Measurements from ENCODE around the gene CAPN12.

CAPN12 gene

DNA sequence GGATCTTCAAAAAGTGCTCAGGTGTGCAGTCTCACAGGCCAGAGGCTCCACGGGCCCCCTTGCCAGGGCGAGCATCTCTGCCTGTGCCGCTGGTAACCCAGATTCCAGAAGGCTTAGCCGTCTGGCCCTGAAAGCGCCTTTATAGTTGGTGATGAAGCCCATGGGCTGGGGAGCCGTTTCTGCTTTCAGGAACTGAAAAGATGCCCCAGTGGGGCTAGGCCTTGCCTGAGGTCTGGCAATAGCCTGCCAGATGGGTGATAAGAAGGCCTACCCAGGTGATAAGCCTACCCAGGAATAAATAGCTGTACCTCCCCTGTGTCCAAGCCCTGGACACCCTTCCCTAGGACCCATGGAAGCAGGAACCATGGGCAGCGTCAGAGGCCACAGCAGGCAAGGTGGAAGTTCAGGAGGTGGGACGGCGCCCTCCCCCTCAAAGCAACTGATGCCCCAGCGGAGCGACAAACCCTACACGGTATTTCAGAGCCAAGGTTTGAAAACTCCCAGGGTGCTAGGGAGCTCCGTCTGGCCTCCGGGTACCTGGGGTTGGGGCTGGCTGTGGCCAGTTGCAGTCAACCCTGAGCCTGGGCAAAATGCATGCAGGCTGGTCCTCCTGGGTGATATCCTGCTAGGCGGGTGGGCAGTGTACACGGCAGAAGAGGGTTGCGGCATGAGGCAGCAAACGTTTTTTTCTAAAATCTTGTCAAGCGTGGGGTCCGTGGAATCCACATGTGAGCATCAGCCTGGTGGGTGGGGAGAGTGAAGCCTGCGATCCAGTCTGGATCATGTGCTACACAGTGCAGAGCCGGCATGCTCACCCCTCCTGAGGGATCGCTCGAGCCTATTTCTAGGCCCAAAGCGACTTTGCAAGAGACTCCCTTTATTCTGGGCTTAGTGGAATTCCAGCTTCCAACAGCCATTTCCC is 51.6 kb downstream of the CAPN12 start:
- no peak for FAIRE-seq

GRCh38 chr19:38691938-38692457 is 52.3 kb downstream of the CAPN12 start:
- FAIRE-seq, result no peak

- no peak for FAIRE-seq
Observed at GRCh38 chr19:38690832-38691231, 53.4 kb downstream of the CAPN12 start.

DNA sequence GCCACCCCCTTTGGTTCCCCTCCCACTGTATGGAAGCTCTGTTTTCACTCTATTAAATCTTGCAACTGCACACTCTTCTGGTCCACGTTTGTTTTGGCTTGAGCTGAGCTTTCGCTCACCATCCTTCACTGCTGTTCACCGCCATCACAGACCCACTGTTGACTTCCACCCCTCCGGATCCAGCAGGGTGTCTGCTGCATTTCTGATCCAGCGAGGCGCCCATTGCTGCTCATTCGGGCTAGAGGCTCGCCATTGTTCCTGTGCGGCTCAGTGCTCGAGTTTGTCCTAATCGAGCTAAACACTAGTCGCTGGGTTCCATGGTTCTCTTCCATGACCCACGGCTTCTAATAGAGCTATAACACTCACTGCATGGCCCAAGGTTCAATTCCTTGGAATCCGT is 54.1 kb downstream of the CAPN12 start:
- no peak for FAIRE-seq

DNA sequence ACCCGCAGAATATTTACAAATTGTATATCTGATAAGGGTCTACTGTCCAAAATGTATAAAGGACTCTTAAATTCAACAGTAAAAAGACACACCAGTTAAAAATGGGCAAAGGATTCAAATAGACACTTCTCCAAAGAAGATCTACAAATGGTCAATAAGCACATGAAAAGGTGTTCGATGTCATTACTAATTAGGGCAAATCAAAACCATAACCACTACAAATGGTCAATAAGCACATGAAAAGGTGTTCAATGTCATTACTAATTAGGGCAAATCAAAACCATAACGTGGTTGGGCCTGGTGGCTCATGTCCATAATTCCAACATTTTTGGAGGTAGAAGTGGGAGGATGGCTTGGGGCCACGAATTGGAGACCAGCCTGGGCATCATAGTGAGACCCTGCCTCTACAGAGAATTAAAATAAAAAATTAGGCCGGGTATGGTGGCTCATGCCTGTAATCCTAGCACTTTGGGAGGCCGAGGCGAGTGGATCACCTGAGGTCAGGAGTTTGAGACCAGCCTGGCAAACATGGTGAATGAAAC is 56.4 kb downstream of the CAPN12 start:
- no peak for FAIRE-seq

DNA sequence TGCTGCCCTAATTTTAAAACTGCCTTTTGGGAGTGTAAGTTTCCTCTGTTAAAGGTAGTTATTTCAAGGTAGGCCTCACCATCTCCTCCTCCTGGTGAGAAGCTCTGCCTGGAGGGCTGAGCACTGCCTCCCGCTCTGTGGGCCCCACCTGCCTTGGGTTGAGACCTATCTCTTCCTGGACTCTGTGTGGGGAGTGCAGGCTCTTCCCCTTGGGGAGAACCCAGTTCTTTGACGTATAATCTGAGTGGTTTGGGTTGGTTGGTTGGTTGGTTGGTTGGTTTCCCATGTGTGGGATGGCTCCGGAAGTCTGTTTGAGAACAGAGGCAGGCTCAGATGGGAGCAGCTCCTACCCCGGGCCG is 57.8 kb downstream of the CAPN12 start:
- no peak for FAIRE-seq

DNA sequence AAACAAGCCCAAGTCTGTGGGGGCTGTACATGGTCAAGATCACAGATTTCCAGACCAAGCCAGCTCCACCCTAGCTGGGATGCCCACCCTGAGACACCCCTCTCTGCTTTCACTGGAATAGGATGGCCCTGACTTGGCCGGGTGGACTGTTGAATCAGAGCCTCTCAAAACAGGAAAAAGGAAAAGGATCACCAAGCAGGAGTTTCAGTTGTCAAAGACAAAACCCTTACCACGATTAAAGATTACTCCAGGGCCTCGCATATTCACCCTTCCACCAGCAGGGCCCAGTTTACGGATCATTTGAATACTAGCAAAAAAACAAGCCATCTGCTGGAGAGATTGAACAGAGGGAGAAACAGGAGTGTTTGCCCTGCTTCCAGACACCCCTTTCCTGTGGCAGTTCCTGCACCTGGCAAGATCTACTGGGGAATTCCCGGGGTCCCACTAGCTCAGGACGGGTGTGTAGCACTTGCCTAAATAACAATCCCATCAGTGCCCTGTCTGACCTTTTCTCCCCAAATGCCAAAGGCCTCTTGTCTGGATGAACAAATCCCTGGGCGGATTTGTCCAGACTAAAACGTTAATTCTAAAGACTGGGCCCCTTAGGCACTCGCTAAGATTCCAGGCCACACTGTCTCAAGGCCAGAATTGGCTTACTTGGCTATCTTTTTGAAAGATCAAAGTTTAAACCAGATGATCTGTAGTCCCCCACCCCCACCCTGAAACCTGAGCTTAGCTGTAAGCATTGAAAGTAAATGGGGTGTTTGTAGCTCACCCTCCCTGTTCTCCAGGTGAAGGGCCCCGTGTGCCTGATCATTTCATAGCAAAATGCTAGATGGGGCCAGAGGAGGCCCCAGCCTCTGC is 58.4 kb downstream of the CAPN12 start:
- no peak for FAIRE-seq

DNA sequence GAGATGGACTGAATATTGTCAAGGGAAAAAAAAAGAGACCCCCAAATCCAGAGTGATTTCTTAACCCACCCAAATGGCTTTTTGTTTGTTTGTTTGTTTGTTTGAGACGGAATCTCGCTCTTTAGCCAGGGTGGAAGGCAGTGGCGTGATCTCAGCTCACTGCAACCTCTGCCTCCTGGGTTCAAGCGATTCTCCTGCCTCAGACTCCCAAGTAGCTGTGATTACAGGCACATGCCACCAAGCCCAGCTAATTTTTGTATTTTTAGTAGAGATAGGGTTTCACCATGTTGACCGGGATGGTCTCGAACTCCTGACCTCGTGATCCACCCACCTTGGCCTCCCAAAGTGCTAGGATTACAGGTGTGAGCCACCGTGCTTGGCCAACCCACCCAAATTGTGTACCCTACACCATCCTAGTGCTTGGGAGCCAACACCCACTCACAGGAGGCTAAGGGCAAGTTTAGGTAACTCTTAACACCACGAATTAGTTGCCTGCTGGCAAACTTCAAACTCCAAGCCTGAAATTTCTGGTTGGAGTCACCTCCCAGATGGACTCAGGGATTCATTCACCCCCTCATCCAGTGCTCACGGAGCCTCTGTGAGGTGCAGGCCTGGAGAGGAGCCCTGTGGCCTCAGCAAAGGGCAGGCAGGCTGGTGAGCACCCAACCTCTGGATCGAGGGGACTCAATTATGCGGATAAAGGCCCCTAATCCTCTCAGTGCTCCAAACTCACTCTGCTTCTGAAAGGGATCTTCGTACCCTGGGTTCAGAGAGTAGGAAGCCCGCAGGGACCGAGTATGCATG is 59.2 kb downstream of the CAPN12 start:
- FAIRE-seq, result no peak

DNA sequence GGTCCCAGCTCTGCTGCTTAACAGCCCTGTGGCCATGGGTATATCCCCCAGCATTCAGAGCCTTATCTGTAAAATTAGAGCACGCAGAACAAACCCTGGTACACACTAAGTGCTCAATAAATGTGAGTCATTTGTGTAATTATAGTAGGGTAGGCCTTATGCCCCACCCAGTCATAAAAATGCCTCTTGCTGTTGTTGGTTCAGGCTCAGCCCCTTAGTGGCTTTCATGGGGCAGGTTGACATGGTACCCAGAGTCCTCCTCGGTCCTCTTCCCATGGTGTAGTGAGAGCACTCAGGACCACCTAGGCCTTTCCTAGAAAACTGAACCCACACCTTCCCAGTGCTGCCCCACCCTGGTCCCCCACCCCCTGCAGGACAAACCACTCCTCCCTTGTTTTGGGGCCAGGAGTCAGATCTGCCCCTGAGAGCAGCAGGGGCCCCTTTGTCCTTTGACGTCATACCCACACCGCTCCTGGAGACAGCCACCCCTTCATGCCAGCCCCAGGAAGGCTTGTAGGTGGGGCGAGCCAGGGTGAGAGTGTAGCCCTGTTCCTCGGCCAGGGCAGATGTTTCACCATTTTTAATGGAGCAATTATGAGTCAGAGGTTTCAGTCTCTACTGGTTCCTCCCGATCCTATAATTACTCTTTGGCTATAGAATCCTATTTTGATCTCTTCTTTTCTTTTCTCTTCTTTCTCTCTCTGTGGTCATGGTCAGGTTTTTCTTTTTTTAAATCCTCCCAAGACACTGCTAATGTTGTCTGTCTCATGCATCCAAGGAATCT is 60.0 kb downstream of the CAPN12 start:
- no peak for FAIRE-seq

DNA sequence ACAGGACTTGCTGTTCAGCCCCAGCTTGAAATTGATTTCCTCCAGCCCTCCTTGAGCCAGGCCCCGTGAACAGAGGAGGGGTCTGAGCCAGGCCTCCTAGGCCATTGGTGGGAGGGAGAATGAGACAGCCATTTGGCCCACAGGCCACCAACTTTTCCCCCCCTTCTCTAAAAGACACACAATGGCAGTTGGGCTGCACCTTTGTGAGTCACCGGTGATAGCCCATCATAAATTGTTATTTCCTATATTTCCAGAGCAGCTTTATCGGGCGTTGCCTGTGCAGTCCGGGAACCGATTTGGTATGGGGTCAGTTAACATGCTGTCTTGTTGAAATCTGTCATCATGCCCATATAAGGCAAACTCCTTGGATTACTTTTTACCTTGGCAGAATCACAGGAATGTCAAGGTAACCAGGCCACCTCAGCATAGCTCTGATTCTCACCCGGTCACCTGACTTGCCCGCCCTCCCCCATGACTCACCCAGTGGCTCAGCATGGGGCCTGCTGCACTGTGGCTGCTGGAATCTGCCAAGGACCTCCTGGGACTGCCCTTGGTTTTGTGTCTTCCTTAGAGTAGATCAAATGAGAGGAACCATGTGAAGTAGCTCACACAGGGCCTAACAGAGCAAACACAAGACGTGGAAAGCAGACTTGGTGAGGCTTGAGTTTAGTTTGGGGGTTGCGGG is 60.7 kb downstream of the CAPN12 start:
- FAIRE-seq, result peak; percentile 28

DNA sequence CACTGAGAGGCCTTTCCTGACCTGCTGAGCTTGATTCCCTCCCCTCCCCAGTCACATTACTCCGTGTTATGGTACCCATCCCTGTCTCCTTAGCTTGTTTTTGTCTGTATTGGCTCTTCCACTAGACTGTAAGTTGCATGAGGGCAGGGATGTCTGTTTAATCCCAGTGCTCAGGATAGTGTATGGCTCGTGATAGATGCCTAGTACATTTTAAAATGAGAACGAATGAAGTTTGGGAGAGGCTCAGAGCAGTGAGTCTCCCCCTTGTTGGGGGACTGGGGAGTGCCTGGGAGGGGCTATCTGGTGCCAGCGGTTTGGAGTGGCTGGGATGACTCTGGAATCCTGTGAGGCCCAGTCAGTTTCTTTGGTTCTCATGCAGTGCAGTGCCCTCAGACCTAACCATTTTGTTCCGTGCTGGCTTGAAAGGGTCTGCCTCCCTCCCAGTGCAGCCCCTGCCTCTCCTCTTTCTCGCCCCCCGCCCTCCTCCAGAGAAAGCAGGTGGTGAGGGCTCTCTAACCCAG is 61.3 kb downstream of the CAPN12 start:
- no peak for FAIRE-seq

DNA sequence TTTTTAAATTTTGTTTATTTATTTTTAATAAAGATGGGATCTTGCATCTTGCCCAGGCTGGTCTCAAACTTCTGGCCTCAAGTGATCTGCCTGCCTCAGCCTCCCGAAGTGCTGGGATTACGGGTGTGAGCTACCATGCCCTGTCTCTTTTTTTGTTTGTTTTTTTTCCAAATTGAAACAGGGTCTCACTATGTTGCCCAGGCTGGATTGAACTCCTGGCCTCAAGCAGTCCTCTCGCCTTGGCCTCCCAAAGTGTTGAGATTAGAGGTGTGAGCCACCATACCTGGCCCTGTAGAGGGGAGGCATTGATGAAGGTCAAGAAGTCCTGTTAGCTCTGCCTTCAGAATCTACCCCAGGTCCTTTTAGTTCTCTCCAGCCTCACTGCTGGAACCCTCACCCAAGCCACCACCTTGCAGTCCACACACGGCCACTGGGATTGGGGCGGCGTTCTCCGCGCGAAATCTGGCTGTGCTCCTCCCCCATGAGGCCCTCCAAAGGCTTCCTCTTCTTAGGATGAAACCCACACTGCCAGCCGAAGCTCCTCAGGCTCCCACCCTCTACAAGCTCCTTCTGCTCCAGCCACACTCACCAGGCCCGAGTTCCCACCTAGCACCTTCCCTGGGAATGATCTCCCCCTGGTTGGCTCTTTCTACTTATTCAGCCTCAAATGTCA is 61.9 kb downstream of the CAPN12 start:
- no peak for FAIRE-seq
